ENCODE measurements around the gene NIN. TPM values are rescaled to one million over a fixed set of nuclear protein-coding genes. Genes with fewer than 3 reads are reported as not detected.

Gene NIN
- total RNA-seq, 4 donors from 2014 or later, result 22.7 to 32.2 (median 28.5) TPM

GRCh38 chr14:50798048-50798421 is 32.9 kb downstream of the NIN start:
- intact Hi-C loops (cut with DNase I; ENCODE audit: low total_unique reads), result no loop called here
- 83 to 88% methylated on average over 2 of the region's 2 CpGs for WGBS, 2 donors

GRCh38 chr14:50797250-50798047 is 33.5 kb downstream of the NIN start:
- intact Hi-C loops (cut with DNase I; ENCODE audit: low total_unique reads), result no loop called here
- TF ChIP-seq CTCF (IDR thresholded peaks at IDR 0.05) (no peak), POLR2A (IDR thresholded peaks at IDR 0.05) (no peak)
- no peak for DNase-seq (ENCODE audit: low spot score in 2 of 2)
- H3K4me3 ChIP-seq (ENCODE audit: low read depth, poor library complexity, severe bottlenecking), result no peak overlapping the region
- WGBS, 2 donors, result 74 to 76% methylated on average over 6 of the region's 6 CpGs

More at GRCh38 chr14:50798048-50798421, 32.9 kb downstream of the NIN start:
- DNase-seq (ENCODE audit: low spot score in 2 of 2), result no peak
- no peak overlapping the region for H3K4me3 ChIP-seq (ENCODE audit: low read depth, poor library complexity, severe bottlenecking)
- TF ChIP-seq CTCF (IDR thresholded peaks at IDR 0.05) (no peak), POLR2A (IDR thresholded peaks at IDR 0.05) (no peak)

GRCh38 chr14:50796390-50796789 is 34.6 kb downstream of the NIN start:
- WGBS, 2 donors, result 63 to 65% methylated on average over 6 of the region's 6 CpGs

GRCh38 chr14:50795909-50796308 is 35.1 kb downstream of the NIN start:
- intact Hi-C loops (cut with DNase I; ENCODE audit: low total_unique reads), result no loop called here
- 84 to 89% methylated on average over 3 of the region's 3 CpGs for WGBS, 2 donors

More at GRCh38 chr14:50796390-50796789, 34.6 kb downstream of the NIN start:
- no peak overlapping the region for H3K4me3 ChIP-seq (ENCODE audit: low read depth, poor library complexity, severe bottlenecking)
- intact Hi-C loops (cut with DNase I; ENCODE audit: low total_unique reads), result no loop called here
- DNase-seq (ENCODE audit: low spot score in 2 of 2), result no peak
- no peak for TF ChIP-seq CTCF (IDR thresholded peaks at IDR 0.05)
- no peak for TF ChIP-seq POLR2A (IDR thresholded peaks at IDR 0.05)

GRCh38 chr14:50795142-50795541 is 35.8 kb downstream of the NIN start:
- WGBS, 2 donors, result 94 to 96% methylated on average over 7 of the region's 7 CpGs
- no peak for TF ChIP-seq CTCF (IDR thresholded peaks at IDR 0.05)
- TF ChIP-seq POLR2A (IDR thresholded peaks at IDR 0.05), result no peak
- intact Hi-C loops (cut with DNase I; ENCODE audit: low total_unique reads), result no loop called here
- no peak for DNase-seq (ENCODE audit: low spot score in 2 of 2)
- H3K4me3 ChIP-seq (ENCODE audit: low read depth, poor library complexity, severe bottlenecking), result no peak overlapping the region

More at GRCh38 chr14:50795909-50796308, 35.1 kb downstream of the NIN start:
- DNase-seq (ENCODE audit: low spot score in 2 of 2), result no peak
- H3K4me3 ChIP-seq (ENCODE audit: low read depth, poor library complexity, severe bottlenecking), result no peak overlapping the region
- TF ChIP-seq CTCF (IDR thresholded peaks at IDR 0.05) (no peak), POLR2A (IDR thresholded peaks at IDR 0.05) (no peak)

Measured in lower leg skin (tissue), 4 donors.